K562 (cell line): ENCODE results near the gene MRPL44. TPM values are rescaled to one million over a fixed set of nuclear protein-coding genes. Genes with fewer than 3 reads are reported as not detected.

ENCODE experiments used
- ATAC-seq: fragments of 200-7000 bp; cut with Tn5 transposase; 3 replicates; pipeline ENCODE4 v1.9.1; 2020; ENCODE audit warnings: moderate library complexity
- BruUV-seq: library from RNA; stranded (reverse); fragments of 400-500 nt; replicated peaks from 2 replicates; lab custom pipeline; 2021; lab: Mats Ljungman, UMichigan
- CTCF ChIA-PET: fragments of 300-600 bp; formaldehyde crosslinking; extraction: SDS; loops from one replicate; lab custom pipeline; 2021; ENCODE audit warnings: low intra/inter-chr PET ratio; lab: Yijun Ruan, JAX
- POLR2A ChIA-PET: fragments of 300-600, 350-650 bp; sonication (Branson Sonifier 250); formaldehyde crosslinking; extraction: SDS; loops from one replicate; lab custom pipeline; 2021; ENCODE audit warnings: antibody characterized with exemption, inconsistent platforms; lab: Yijun Ruan, JAX
- DNase-seq, 4 experiments: peaks; one replicate each; pipeline versions ENCODE4 v3.0.0 to v3.0.0-alpha.2; 2011 to 2018; ENCODE audit warnings: low spot score in 3 of 4, mixed read lengths in 3 of 4; ENCODE audit errors: extremely low read depth in 1 of 4
- FAIRE-seq: peaks from 2 replicates; lab custom pipeline; 2011; peaks lifted over from hg19 to GRCh38; lab: Jason Lieb, UNC
- H2AFZ ChIP-seq: 2 replicates; pipeline ENCODE4 v1.6.0; 2011; ENCODE audit warnings: low read depth, low read length, control low read depth, inconsistent platforms
- H3K27ac ChIP-seq: fragments of 200-600 bp; 3 replicates; pipeline ENCODE4 v1.8.0; 2011; ENCODE audit warnings: low read depth, mild to moderate bottlenecking, control low read depth, inconsistent platforms, low read length, moderate library complexity, mixed read lengths; ENCODE audit errors: extremely low read depth
- H3K27me3 ChIP-seq, 2 experiments: fragments of 300-600 bp in 1 of 2; 2 replicates in 1 of 2; 3 replicates in 1 of 2; pipeline versions ENCODE4 v1.6.0 to v1.8.0; 2011; ENCODE audit warnings: inconsistent platforms in 2 of 2, low read length in 2 of 2, mild to moderate bottlenecking in 1 of 2, mixed read lengths in 1 of 2, moderate library complexity in 1 of 2; ENCODE audit not compliant: control insufficient read depth in 2 of 2, insufficient read depth in 2 of 2
- H3K36me3 ChIP-seq: fragments of 300-600 bp; 3 replicates; pipeline ENCODE4 v1.8.0; 2011; ENCODE audit warnings: mild to moderate bottlenecking, low read length, inconsistent platforms; ENCODE audit not compliant: control insufficient read depth, insufficient read depth
- H3K4me1 ChIP-seq, 2 experiments: fragments of 200-600 bp in 1 of 2; replicated peaks in 1 of 2; 2 replicates in 1 of 2; 3 replicates in 1 of 2; pipeline versions ENCODE4 v1.5.1 to v1.8.0; 2011; ENCODE audit warnings: inconsistent platforms in 2 of 2, low read length in 2 of 2, mild to moderate bottlenecking in 1 of 2, mixed read lengths in 1 of 2, moderate library complexity in 1 of 2; ENCODE audit not compliant: control insufficient read depth in 2 of 2, insufficient read depth in 2 of 2
- H3K4me2 ChIP-seq: 2 replicates; pipeline ENCODE4 v1.6.1; 2011; ENCODE audit warnings: low read length, control low read depth, inconsistent platforms, mixed read lengths; ENCODE audit not compliant: insufficient read depth
- H3K4me3 ChIP-seq: fragments of 200-600 bp; sonication (generic), shearing (Covaris generic); 2 replicates; pipeline ENCODE4 v1.5.1; 2016; ENCODE audit warnings: control low read depth, inconsistent platforms
- H3K79me2 ChIP-seq: fragments of 200-600 bp; 3 replicates; pipeline ENCODE4 v1.8.0; 2011; ENCODE audit warnings: low read length, inconsistent platforms; ENCODE audit not compliant: control insufficient read depth, insufficient read depth
- H3K9ac ChIP-seq, 2 experiments: 2 replicates each; pipeline versions ENCODE4 v1.6.0 to v1.6.1; 2011; ENCODE audit warnings: low read depth in 2 of 2, low read length in 2 of 2, control low read depth in 1 of 2, inconsistent platforms in 1 of 2, mild to moderate bottlenecking in 1 of 2, mixed read lengths in 1 of 2; ENCODE audit not compliant: insufficient read depth in 1 of 2
- H3K9me1 ChIP-seq: one replicate; pipeline ENCODE4 v1.6.0; 2011; ENCODE audit warnings: inconsistent platforms, mild to moderate bottlenecking, low read length, moderate library complexity; ENCODE audit not compliant: control insufficient read depth, insufficient read depth
- H3K9me3 ChIP-seq: replicated peaks from 2 replicates; pipeline ENCODE4 v1.5.1; 2011; ENCODE audit warnings: low read depth, low read length, inconsistent platforms; ENCODE audit not compliant: control insufficient read depth, insufficient read depth
- H4K20me1 ChIP-seq: replicated peaks from 2 replicates; pipeline ENCODE4 v1.6.1; 2011; ENCODE audit warnings: low read length, inconsistent platforms, mixed read lengths; ENCODE audit not compliant: control insufficient read depth, insufficient read depth
- PHB2 ChIP-seq: fragments of 450-650 bp; IDR thresholded peaks from 2 replicates; pipeline ENCODE4 v1.6.1; 2017; ENCODE audit warnings: low read depth
- SIN3A ChIP-seq, 2 experiments: fragments of 150-350 bp in 1 of 2; IDR thresholded peaks; 2 replicates each; pipeline ENCODE4 v1.6.1; 2011 to 2016; ENCODE audit warnings: borderline replicate concordance in 2 of 2, low read depth in 2 of 2, low read length in 2 of 2, mild to moderate bottlenecking in 2 of 2, moderate library complexity in 2 of 2; ENCODE audit not compliant: control insufficient read depth in 1 of 2
- ZNF197 ChIP-seq: fragments of 200-800 bp; sonication (Bioruptor generic); IDR thresholded peaks from 2 replicates; pipeline ENCODE4 v1.6.1; 2016; ENCODE audit warnings: low read depth, missing genetic modification characterization, missing compliant biosample characterization
- ZNF354B ChIP-seq: fragments of 250-450 bp; sonication (Bioruptor Pico); IDR thresholded peaks from 2 replicates; pipeline ENCODE4 v1.4.0; 2020
- ZNF655 ChIP-seq: fragments of 250-450 bp; sonication (Bioruptor Pico); IDR thresholded peaks from 2 replicates; pipeline ENCODE4 v1.5.0; 2021
- WGBS: fragments of 100-300 bp; shearing (Covaris generic); methylation state at CpG from one replicate; pipeline ENCODE4 v1.1.6; 2016; ENCODE audit warnings: low coverage, mixed read lengths; ENCODE audit not compliant: insufficient coverage; ENCODE audit errors: missing lambda C conversion rate; 5-methylcytosine and 5-hydroxymethylcytosine counted together
- in situ Hi-C: fragments of 300-500 bp; cut with MboI; formaldehyde crosslinking; loops from 4 replicates; pipeline ENCODE4 v1.15.0; 2018; ENCODE audit warnings: inconsistent platforms, mixed read lengths
- intact Hi-C: fragments of 100-400 bp; cut with micrococcal nuclease; formaldehyde crosslinking; loops from 2 replicates; pipeline ENCODE4 v1.14.2; 2022
- polyA plus RNA-seq, 8 experiments: library from polyadenylated mRNA; depleted of rRNA in 4 of 8; stranded (reverse) in 5 of 8; unstranded in 3 of 8; fragments of >200 nt; fragmentation: Nextera tagmentation in 2 of 8; fragmentation: Illumina TruSeq in 1 of 8; extraction: Ambion mirVana in 2 of 8; extraction: Trizol in 1 of 8; gene quantifications; 2 replicates each; pipeline versions ENCODE4 v1.2.1 to v1.2.3, GENCODE V29; 2011 to 2014; ENCODE audit warnings: inconsistent platforms in 1 of 8, missing spikeins in 1 of 8
- total RNA-seq, 7 experiments: library from RNA; depleted of rRNA in 6 of 7; stranded (reverse); fragments of >200 nt in 6 of 7; fragmentation: Illumina TruSeq in 2 of 7; extraction: Trizol in 2 of 7; gene quantifications; 2 replicates each; pipeline versions ENCODE4 v1.2.1 to v1.2.3, GENCODE V29; 2011 to 2021; ENCODE audit warnings: low replicate concordance in 1 of 7

The MRPL44 gene
- total and polyA plus RNA-seq, 9 of the 15 experiments (the other 6 are each of a cell fraction or from before 2014, with no cell fraction given), result 10.4 to 26.0 (median 20.2) TPM

- TF ChIP-seq SIN3A (IDR thresholded peaks at IDR 0.05; ENCODE audit: borderline replicate concordance in 2 of 2, control insufficient read depth in 1 of 2, low read depth in 2 of 2, low read length in 2 of 2) (no peak), ZNF655 (no peak), ZNF197 (CRISPR knock-in tag) (no peak)
These were observed 23.5 kb downstream of the MRPL44 start (continued) for GRCh38 chr2:223980803-223981202.

- Histone ChIP-seq H3K9me3 (no peaks in the 10 kb centered on the region), H3K4me1 (no peaks in the 10 kb centered on the region), H3K4me2 (no peak overlapping the region), H3K79me2 (no peaks in the 10 kb centered on the region), H3K27ac (no peak overlapping the region), H4K20me1 (no peaks in the 10 kb centered on the region), H3K9ac (no peak overlapping the region), H2AFZ (no peak overlapping the region), H3K9me1 (no peaks in the 10 kb centered on the region), H3K4me3 (no peak overlapping the region), H3K36me3 (no peaks in the 10 kb centered on the region), H3K27me3 (peaks cover 6 to 22% of the 10 kb centered on the region in 2 experiments; a peak in 3 of 5 replicates)
- 13% methylated on average over 1 of the region's 1 CpG for WGBS
- in situ Hi-C loops, result no loop called here
- ATAC-seq (no peak), DNase-seq (no peak), FAIRE-seq (no peak)
- TF ChIP-seq ZNF354B (CRISPR knock-in tag) (no peak), PHB2 (no peak)
- intact Hi-C loops, result no loop called here
- CTCF ChIA-PET, result no interaction called here
- POLR2A ChIA-PET, result interaction anchor here (1.5 kb wide), 1 partner anchor 11 kb away, joined by 5 read pairs; no protein-coding TSS in a partner anchor
- no TSS peak for BruUV-seq
These were observed 24.0 kb downstream of the MRPL44 start for GRCh38 chr2:223981241-223981640.
